Parathyroid adenoma (tissue), 2 donors: ENCODE data around the gene NRXN3.

ENCODE experiments used
- H2AFZ ChIP-seq: fragments of 300-600 bp; sonication (generic); one replicate; pipeline ENCODE4 v1.7.0; 2017; ENCODE audit warnings: antibody characterized with exemption, mild to moderate bottlenecking
- H3K27ac ChIP-seq: fragments of 300-600 bp; sonication (generic); one replicate; pipeline ENCODE4 v1.7.0; 2017
- H3K27me3 ChIP-seq: fragments of 300-600 bp; sonication (generic); one replicate; pipeline ENCODE4 v1.7.0; 2017; ENCODE audit warnings: low read length; ENCODE audit not compliant: control insufficient read depth, insufficient read depth
- H3K36me3 ChIP-seq: fragments of 300-600 bp; sonication (generic); one replicate; pipeline ENCODE4 v1.7.0; 2017; ENCODE audit warnings: low read length; ENCODE audit not compliant: control insufficient read depth, insufficient read depth
- H3K4me1 ChIP-seq: fragments of 300-600 bp; sonication (generic); one replicate; pipeline ENCODE4 v1.7.0; 2017; ENCODE audit warnings: control low read depth
- H3K4me2 ChIP-seq: fragments of 300-600 bp; sonication (generic); one replicate; pipeline ENCODE4 v1.7.0; 2017; ENCODE audit warnings: low read length
- H3K4me3 ChIP-seq: fragments of 300-600 bp; sonication (generic); one replicate; pipeline ENCODE4 v1.7.0; 2017; ENCODE audit warnings: low read depth, low read length
- H3K79me2 ChIP-seq: fragments of 300-600 bp; sonication (generic); one replicate; pipeline ENCODE4 v1.7.0; 2017; ENCODE audit warnings: control low read depth
- H3K9ac ChIP-seq: fragments of 300-600 bp; sonication (generic); one replicate; pipeline ENCODE4 v1.7.0; 2017; ENCODE audit warnings: mild to moderate bottlenecking
- H3K9me3 ChIP-seq: fragments of 300-600 bp; sonication (generic); one replicate; pipeline ENCODE4 v1.7.0; 2017; ENCODE audit warnings: low read length; ENCODE audit not compliant: control insufficient read depth
- CTCF ChIP-seq: fragments of 300-600 bp; sonication (generic); IDR thresholded peaks from one replicate; pipeline ENCODE4 v1.7.0; 2017; ENCODE audit warnings: antibody characterized with exemption, mild to moderate bottlenecking
- donor health status: primary hyperparathyroidism.

Gene NRXN3

GRCh38 chr14:79421811-79422210 is 1251.6 kb downstream of the NRXN3 start:
- TF ChIP-seq CTCF, result no peak
- no peak overlapping the region for H3K27ac ChIP-seq
- H3K79me2 ChIP-seq, result peaks cover 6% of the 10 kb centered on the region
- H3K4me1 ChIP-seq, result peaks cover 4% of the 10 kb centered on the region
- no peak overlapping the region for H3K9ac ChIP-seq
- H3K27me3 ChIP-seq, result no peaks in the 10 kb centered on the region
- H3K36me3 ChIP-seq, result no peaks in the 10 kb centered on the region
- no peak overlapping the region for H2AFZ ChIP-seq
- no peak overlapping the region for H3K4me3 ChIP-seq
- no peak overlapping the region for H3K4me2 ChIP-seq
- no peaks in the 10 kb centered on the region for H3K9me3 ChIP-seq

GRCh38 chr14:79424462-79424861 is 1254.3 kb downstream of the NRXN3 start:
- H2AFZ ChIP-seq, result no peak overlapping the region

GRCh38 chr14:79426103-79426755 is 1256.1 kb downstream of the NRXN3 start:
- Histone ChIP-seq H3K4me1 (peaks cover 5% of the 10 kb centered on the region), H3K36me3 (no peaks in the 10 kb centered on the region), H3K27ac (no peak overlapping the region), H3K79me2 (peaks cover 4% of the 10 kb centered on the region), H3K9ac (no peak overlapping the region), H3K27me3 (no peaks in the 10 kb centered on the region), H3K9me3 (no peaks in the 10 kb centered on the region), H2AFZ (no peak overlapping the region), H3K4me2 (no peak overlapping the region), H3K4me3 (no peak overlapping the region)
- no peak for TF ChIP-seq CTCF

More at GRCh38 chr14:79424462-79424861, 1254.3 kb downstream of the NRXN3 start:
- no peak overlapping the region for H3K4me2 ChIP-seq
- no peaks in the 10 kb centered on the region for H3K36me3 ChIP-seq
- H3K9me3 ChIP-seq, result no peaks in the 10 kb centered on the region
- H3K4me1 ChIP-seq, result peaks cover 3% of the 10 kb centered on the region
- H3K27ac ChIP-seq, result no peak overlapping the region
- no peaks in the 10 kb centered on the region for H3K27me3 ChIP-seq
- TF ChIP-seq CTCF, result no peak
- no peaks in the 10 kb centered on the region for H3K79me2 ChIP-seq
- no peak overlapping the region for H3K4me3 ChIP-seq
- H3K9ac ChIP-seq, result no peak overlapping the region

- Histone ChIP-seq H3K27me3 (no peaks in the 10 kb centered on the region), H3K9me3 (no peaks in the 10 kb centered on the region), H3K79me2 (peaks cover 15% of the 10 kb centered on the region), H2AFZ (no peak overlapping the region), H3K4me1 (peaks cover 6% of the 10 kb centered on the region), H3K4me2 (no peak overlapping the region), H3K27ac (no peak overlapping the region), H3K4me3 (no peak overlapping the region), H3K36me3 (no peaks in the 10 kb centered on the region), H3K9ac (no peak overlapping the region)
- TF ChIP-seq CTCF, result no peak
These were observed 1262.5 kb downstream of the NRXN3 start for GRCh38 chr14:79432640-79433039.

GRCh38 chr14:79436335-79436734 is 1266.2 kb downstream of the NRXN3 start:
- H3K79me2 ChIP-seq, result peaks cover 11% of the 10 kb centered on the region
- no peak overlapping the region for H3K4me3 ChIP-seq
- H3K9me3 ChIP-seq, result no peaks in the 10 kb centered on the region
- H3K27me3 ChIP-seq, result no peaks in the 10 kb centered on the region
- peaks cover 3% of the 10 kb centered on the region for H3K4me1 ChIP-seq
- H3K9ac ChIP-seq, result no peak overlapping the region
- no peak overlapping the region for H3K4me2 ChIP-seq
- TF ChIP-seq CTCF, result no peak
- H3K36me3 ChIP-seq, result no peaks in the 10 kb centered on the region
- H3K27ac ChIP-seq, result no peak overlapping the region
- H2AFZ ChIP-seq, result no peak overlapping the region
